Measurements from ENCODE around the gene HLA-DQB2.

Gene HLA-DQB2

GRCh38 chr6:32779036-32779435, 15.7 kb upstream of the HLA-DQB2 start:
- DNase-seq (ENCODE audit: low spot score): no peak
- no peak overlapping the region for H3K27ac ChIP-seq
- CTCF ChIA-PET: no interaction called here
- no peak for TF ChIP-seq CTCF (conservative IDR thresholded peaks at IDR 0.05; ENCODE audit: low read depth)
- POLR2A ChIA-PET (ENCODE audit: low non-redundant PET): no interaction called here

DNA sequence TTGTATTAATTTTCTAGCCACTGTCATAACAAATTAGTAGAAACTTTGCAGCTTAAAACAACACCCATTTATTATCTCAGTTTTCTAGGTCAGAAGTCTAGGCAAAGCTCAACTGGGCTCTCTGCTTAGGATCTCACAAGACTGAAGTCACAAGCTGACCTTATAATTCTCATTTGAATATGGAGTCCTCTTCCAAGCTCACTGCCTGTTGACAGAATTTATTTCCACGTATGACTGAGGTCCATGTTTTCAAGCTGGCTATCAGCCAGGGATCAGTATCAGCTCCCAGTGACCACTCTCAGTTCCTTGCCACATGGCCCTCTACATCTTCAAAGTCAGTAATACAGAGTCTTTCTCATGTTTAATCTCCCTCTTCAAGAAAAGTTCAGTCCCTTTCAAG, 11.7 kb upstream of the HLA-DQB2 start:
- POLR2A ChIA-PET (ENCODE audit: low non-redundant PET): no interaction called here
- TF ChIP-seq CTCF (conservative IDR thresholded peaks at IDR 0.05; ENCODE audit: low read depth): no peak
- no peak for DNase-seq (ENCODE audit: low spot score)
- CTCF ChIA-PET: no interaction called here
- H3K27ac ChIP-seq: no peak overlapping the region

- ChIA-PET POLR2A (ENCODE audit: low non-redundant PET) (no interaction called here), CTCF (no interaction called here)
- no peak for TF ChIP-seq CTCF (conservative IDR thresholded peaks at IDR 0.05; ENCODE audit: low read depth)
- peak; percentile 7 for DNase-seq (ENCODE audit: low spot score)
- no peak overlapping the region for H3K27ac ChIP-seq
These were observed 11.1 kb upstream of the HLA-DQB2 start for GRCh38 chr6:32774426-32774825.

- DNase-seq (ENCODE audit: low spot score): no peak
- no peak for TF ChIP-seq CTCF (conservative IDR thresholded peaks at IDR 0.05; ENCODE audit: low read depth)
- POLR2A ChIA-PET (ENCODE audit: low non-redundant PET): no interaction called here
These were observed 9.3 kb upstream of the HLA-DQB2 start for GRCh38 chr6:32772656-32773055.

GRCh38 chr6:32764048-32764447, 716 bp upstream of the HLA-DQB2 start:
- H3K27ac ChIP-seq: no peak overlapping the region
- POLR2A ChIA-PET (ENCODE audit: low non-redundant PET): no interaction called here
- CTCF ChIA-PET: no interaction called here
- DNase-seq (ENCODE audit: low spot score): no peak
- TF ChIP-seq CTCF (conservative IDR thresholded peaks at IDR 0.05; ENCODE audit: low read depth): no peak

More at GRCh38 chr6:32772656-32773055, 9.3 kb upstream of the HLA-DQB2 start:
- no peak overlapping the region for H3K27ac ChIP-seq
- CTCF ChIA-PET: interaction anchor here (0.7 kb wide), 1 partner anchor 275 kb away, joined by 6 read pairs; no protein-coding TSS in a partner anchor

GRCh38 chr6:32761548-32761947, 1.8 kb downstream of the HLA-DQB2 start:
- no peak overlapping the region for H3K27ac ChIP-seq
- no peak for DNase-seq (ENCODE audit: low spot score)
- POLR2A ChIA-PET (ENCODE audit: low non-redundant PET): no interaction called here
- no peak for TF ChIP-seq CTCF (conservative IDR thresholded peaks at IDR 0.05; ENCODE audit: low read depth)
- CTCF ChIA-PET: no interaction called here

- ChIA-PET CTCF (interaction anchor here (0.6 kb wide), 2 partner anchors 100 to 123 kb away, joined by 3 to 4 read pairs; no protein-coding TSS in a partner anchor), POLR2A (ENCODE audit: low non-redundant PET) (no interaction called here)
- no peak overlapping the region for H3K27ac ChIP-seq
- TF ChIP-seq CTCF (conservative IDR thresholded peaks at IDR 0.05; ENCODE audit: low read depth): no peak
- no peak for DNase-seq (ENCODE audit: low spot score)
These were observed 2.3 kb downstream of the HLA-DQB2 start for GRCh38 chr6:32761072-32761471.

Measured in RWPE1 (cell line).